Measurements from ENCODE around the gene PRND.

- TF ChIP-seq NFKB2 (CRISPR knock-in tag; IDR thresholded peaks at IDR 0.05; ENCODE audit: borderline replicate concordance) (no peak), ATM (IDR thresholded peaks at IDR 0.05; ENCODE audit: borderline replicate concordance) (no peak), MXI1 (IDR thresholded peaks at IDR 0.05; ENCODE audit: borderline replicate concordance, low read depth, low read length) (no peak), BCLAF1 (IDR thresholded peaks at IDR 0.05) (no peak), EP300 (IDR thresholded peaks at IDR 0.05; ENCODE audit: low read depth in 2 of 2, low read length in 2 of 2) (no peak), EP300 (CRISPR knock-in tag; IDR thresholded peaks at IDR 0.05; ENCODE audit: borderline replicate concordance) (no peak), FOXK2 (IDR thresholded peaks at IDR 0.05) (no peak), NFE2L2 (IDR thresholded peaks at IDR 0.05; ENCODE audit: low read length) (no peak), ZBTB42 (CRISPR knock-in tag; IDR thresholded peaks at IDR 0.05) (no peak), ZSCAN30 (CRISPR knock-in tag; IDR thresholded peaks at IDR 0.05) (no peak)
- TF ChIP-seq, protein P1, sequence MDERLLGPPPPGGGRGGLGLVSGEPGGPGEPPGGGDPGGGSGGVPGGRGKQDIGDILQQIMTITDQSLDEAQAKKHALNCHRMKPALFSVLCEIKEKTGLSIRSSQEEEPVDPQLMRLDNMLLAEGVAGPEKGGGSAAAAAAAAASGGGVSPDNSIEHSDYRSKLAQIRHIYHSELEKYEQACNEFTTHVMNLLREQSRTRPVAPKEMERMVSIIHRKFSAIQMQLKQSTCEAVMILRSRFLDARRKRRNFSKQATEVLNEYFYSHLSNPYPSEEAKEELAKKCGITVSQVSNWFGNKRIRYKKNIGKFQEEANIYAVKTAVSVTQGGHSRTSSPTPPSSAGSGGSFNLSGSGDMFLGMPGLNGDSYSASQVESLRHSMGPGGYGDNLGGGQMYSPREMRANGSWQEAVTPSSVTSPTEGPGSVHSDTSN (CRISPR knock-in tag; IDR thresholded peaks at IDR 0.05), result no peak
- TF ChIP-seq, protein P2, sequence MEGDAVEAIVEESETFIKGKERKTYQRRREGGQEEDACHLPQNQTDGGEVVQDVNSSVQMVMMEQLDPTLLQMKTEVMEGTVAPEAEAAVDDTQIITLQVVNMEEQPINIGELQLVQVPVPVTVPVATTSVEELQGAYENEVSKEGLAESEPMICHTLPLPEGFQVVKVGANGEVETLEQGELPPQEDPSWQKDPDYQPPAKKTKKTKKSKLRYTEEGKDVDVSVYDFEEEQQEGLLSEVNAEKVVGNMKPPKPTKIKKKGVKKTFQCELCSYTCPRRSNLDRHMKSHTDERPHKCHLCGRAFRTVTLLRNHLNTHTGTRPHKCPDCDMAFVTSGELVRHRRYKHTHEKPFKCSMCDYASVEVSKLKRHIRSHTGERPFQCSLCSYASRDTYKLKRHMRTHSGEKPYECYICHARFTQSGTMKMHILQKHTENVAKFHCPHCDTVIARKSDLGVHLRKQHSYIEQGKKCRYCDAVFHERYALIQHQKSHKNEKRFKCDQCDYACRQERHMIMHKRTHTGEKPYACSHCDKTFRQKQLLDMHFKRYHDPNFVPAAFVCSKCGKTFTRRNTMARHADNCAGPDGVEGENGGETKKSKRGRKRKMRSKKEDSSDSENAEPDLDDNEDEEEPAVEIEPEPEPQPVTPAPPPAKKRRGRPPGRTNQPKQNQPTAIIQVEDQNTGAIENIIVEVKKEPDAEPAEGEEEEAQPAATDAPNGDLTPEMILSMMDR (CRISPR knock-in tag; IDR thresholded peaks at IDR 0.05), result no peak
- TF ChIP-seq, protein P3, sequence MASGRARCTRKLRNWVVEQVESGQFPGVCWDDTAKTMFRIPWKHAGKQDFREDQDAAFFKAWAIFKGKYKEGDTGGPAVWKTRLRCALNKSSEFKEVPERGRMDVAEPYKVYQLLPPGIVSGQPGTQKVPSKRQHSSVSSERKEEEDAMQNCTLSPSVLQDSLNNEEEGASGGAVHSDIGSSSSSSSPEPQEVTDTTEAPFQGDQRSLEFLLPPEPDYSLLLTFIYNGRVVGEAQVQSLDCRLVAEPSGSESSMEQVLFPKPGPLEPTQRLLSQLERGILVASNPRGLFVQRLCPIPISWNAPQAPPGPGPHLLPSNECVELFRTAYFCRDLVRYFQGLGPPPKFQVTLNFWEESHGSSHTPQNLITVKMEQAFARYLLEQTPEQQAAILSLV (CRISPR knock-in tag; IDR thresholded peaks at IDR 0.05; ENCODE audit: borderline replicate concordance), result no peak
Observed at GRCh38 chr20:4702562-4703280, 19.0 kb upstream of the PRND start.

Measured in HepG2 (cell line).